ENCODE results near the gene BMP8A. TPM values are rescaled to one million over a fixed set of nuclear protein-coding genes. Genes with fewer than 3 reads are reported as not detected.
A peak's percentile ranks its signal among the peaks of the same experiment; 100 is the strongest.

Gene BMP8A
- total RNA-seq, 1 experiment from 2014 or later: 0.54 TPM

GRCh38 chr1:39533442-39533841 is 42.0 kb downstream of the BMP8A start:
- intact Hi-C loops (cut with micrococcal nuclease; ENCODE audit: unreplicated experiment): no loop called here
- CTCF ChIA-PET: no interaction called here

GRCh38 chr1:39538531-39539251 is 47.3 kb downstream of the BMP8A start:
- H3K4me3 ChIP-seq (ENCODE audit: low read depth in 2 of 2, low read length in 2 of 2): no peak overlapping the region
- no peaks in the 10 kb centered on the region for H3K4me1 ChIP-seq (ENCODE audit: control insufficient read depth, insufficient read depth, low read length)
- POLR2A ChIA-PET: interaction anchor here (0.6 kb wide), 1 partner anchor 15 kb away, joined by 9 read pairs; no protein-coding TSS in a partner anchor
- H3K27me3 ChIP-seq (ENCODE audit: control insufficient read depth, insufficient read depth, low read length): no peaks in the 10 kb centered on the region
- intact Hi-C loops (cut with micrococcal nuclease; ENCODE audit: unreplicated experiment) (loop anchor here (5.0 kb wide), 1 partner anchor 51 kb away; no protein-coding TSS in a partner anchor), in situ Hi-C loops (cut with HindIII; ENCODE audit: low pct_unique_long_range_greater_than_20kb, low sequenced_read_pairs) (no loop called here)
- H3K36me3 ChIP-seq (ENCODE audit: control insufficient read depth, insufficient read depth, low read length): no peaks in the 10 kb centered on the region
- DNase-seq (ENCODE audit: low read depth, low spot score) (no peak), ATAC-seq (peak; percentile 59)
- BruUV-seq (replicated peaks): no TSS peak
- no peaks in the 10 kb centered on the region for H3K9me3 ChIP-seq (ENCODE audit: control insufficient read depth, insufficient read depth, low read depth, low read length)
- TF ChIP-seq REST (IDR thresholded peaks at IDR 0.05; ENCODE audit: insufficient read depth in 1 of 2, low read depth in 2 of 2, low read length in 1 of 2): no peak
- no peak for TF ChIP-seq CTCF (IDR thresholded peaks at IDR 0.05)
- no peak for TF ChIP-seq POLR2AphosphoS5 (IDR thresholded peaks at IDR 0.05; ENCODE audit: low read depth, low read length)
- TF ChIP-seq SIN3A (IDR thresholded peaks at IDR 0.05; ENCODE audit: borderline replicate concordance, insufficient read depth, low read depth, low read length): no peak
- no peak for TF ChIP-seq TCF7L2 (IDR thresholded peaks at IDR 0.05; ENCODE audit: low read depth, low read length)
- CTCF ChIA-PET: interaction anchor here (0.6 to 1.2 kb wide), 5 partner anchors 11 to 446 kb away, joined by 3 to 5 read pairs (median 3); no protein-coding TSS in a partner anchor
- no peak overlapping the region for H3K27ac ChIP-seq (ENCODE audit: low read length)

More at GRCh38 chr1:39533442-39533841, 42.0 kb downstream of the BMP8A start:
- no TSS peak for BruUV-seq (replicated peaks)
- DNase-seq (ENCODE audit: low read depth, low spot score): no peak
- no peaks in the 10 kb centered on the region for H3K4me1 ChIP-seq (ENCODE audit: control insufficient read depth, insufficient read depth, low read length)
- no peak for TF ChIP-seq REST (IDR thresholded peaks at IDR 0.05; ENCODE audit: insufficient read depth in 1 of 2, low read depth in 2 of 2, low read length in 1 of 2)
- in situ Hi-C loops (cut with HindIII; ENCODE audit: low pct_unique_long_range_greater_than_20kb, low sequenced_read_pairs): no loop called here
- no peaks in the 10 kb centered on the region for H3K27me3 ChIP-seq (ENCODE audit: control insufficient read depth, insufficient read depth, low read length)
- H3K4me3 ChIP-seq (ENCODE audit: low read depth in 2 of 2, low read length in 2 of 2): no peak overlapping the region
- ATAC-seq: no peak
- no peaks in the 10 kb centered on the region for H3K36me3 ChIP-seq (ENCODE audit: control insufficient read depth, insufficient read depth, low read length)
- POLR2A ChIA-PET: no interaction called here
- H3K9me3 ChIP-seq (ENCODE audit: control insufficient read depth, insufficient read depth, low read depth, low read length): no peaks in the 10 kb centered on the region
- H3K27ac ChIP-seq (ENCODE audit: low read length): no peak overlapping the region

Data from Panc1 (cell line).